MCF 10A (cell line): ENCODE results near the gene PDCD5. TPM values are rescaled to one million over a fixed set of nuclear protein-coding genes. Genes with fewer than 3 reads are reported as not detected.

Experiments
- BruUV-seq: library from RNA; stranded (reverse); fragments of 400-500 nt; replicated peaks from 2 replicates; lab custom pipeline; 2021; lab: Mats Ljungman, UMichigan
- CTCF ChIA-PET: fragments of 300-600 bp; sonication (Branson Sonifier 250); formaldehyde crosslinking; extraction: SDS; loops from one replicate; lab custom pipeline; 2021; ENCODE audit warnings: antibody characterized with exemption, inconsistent platforms; lab: Yijun Ruan, JAX
- POLR2A ChIA-PET: fragments of 300-600, 350-650 bp; sonication (Branson Sonifier 250); formaldehyde crosslinking; extraction: SDS; loops from one replicate; lab custom pipeline; 2020; ENCODE audit warnings: antibody characterized with exemption, inconsistent platforms; lab: Yijun Ruan, JAX
- DNase-seq: peaks from one replicate; pipeline ENCODE4 v3.0.0-alpha.2; 2018; ENCODE audit not compliant: unreplicated experiment
- H3K27ac Mint-ChIP-seq: one replicate; pipeline ENCODE4 v1.8.0; 2022; ENCODE audit warnings: mild to moderate bottlenecking, low read depth, mixed read lengths; ENCODE audit not compliant: unreplicated experiment
- H3K27me3 Mint-ChIP-seq: one replicate; pipeline ENCODE4 v1.8.0; 2022; ENCODE audit warnings: mixed read lengths; ENCODE audit not compliant: insufficient read depth, unreplicated experiment
- H3K36me3 Mint-ChIP-seq: one replicate; pipeline ENCODE4 v1.8.0; 2022; ENCODE audit warnings: mild to moderate bottlenecking, moderate library complexity, mixed read lengths; ENCODE audit not compliant: insufficient read depth, unreplicated experiment
- H3K4me1 Mint-ChIP-seq: one replicate; pipeline ENCODE4 v1.8.0; 2022; ENCODE audit warnings: mixed read lengths; ENCODE audit not compliant: insufficient read depth, unreplicated experiment
- H3K4me3 Mint-ChIP-seq: one replicate; pipeline ENCODE4 v1.8.0; 2022; ENCODE audit warnings: mild to moderate bottlenecking, moderate library complexity, mixed read lengths; ENCODE audit not compliant: unreplicated experiment
- H3K9me3 Mint-ChIP-seq: one replicate; pipeline ENCODE4 v1.8.0; 2022; ENCODE audit warnings: mixed read lengths; ENCODE audit not compliant: unreplicated experiment
- CTCF ChIP-seq: fragments of 200-600 bp; IDR thresholded peaks from one replicate; pipeline ENCODE4 v1.8.0; 2022; ENCODE audit warnings: antibody characterized with exemption, mild to moderate bottlenecking; ENCODE audit not compliant: unreplicated experiment
- intact Hi-C: fragments of 100-400 bp; cut with micrococcal nuclease; formaldehyde crosslinking; loops from 2 replicates; pipeline ENCODE4 v1.14.1; 2022
- total RNA-seq: library from RNA; stranded (reverse); gene quantifications from 2 replicates; pipeline ENCODE4 v1.2.3, GENCODE V29; 2022

Gene PDCD5
- total RNA-seq, 1 experiment from 2014 or later, result 261 TPM

GRCh38 chr19:32607479-32607878 is 26.5 kb downstream of the PDCD5 start:
- H3K4me3 Mint-ChIP-seq, result no peak overlapping the region
- CTCF ChIA-PET, result interaction anchor here (0.6 kb wide), 1 partner anchor 1033 kb away, joined by 3 read pairs; no protein-coding TSS in a partner anchor
- TF ChIP-seq CTCF, result no peak
- peaks cover 74% of the 10 kb centered on the region for H3K36me3 Mint-ChIP-seq
- no peak overlapping the region for H3K27ac Mint-ChIP-seq
- POLR2A ChIA-PET, result no interaction called here
- no peaks in the 10 kb centered on the region for H3K4me1 Mint-ChIP-seq
- no peaks in the 10 kb centered on the region for H3K27me3 Mint-ChIP-seq
- H3K9me3 Mint-ChIP-seq, result no peaks in the 10 kb centered on the region
- BruUV-seq, result no TSS peak
- DNase-seq, result no peak
- intact Hi-C loops, result no loop called here

- Mint-ChIP-seq H3K4me3 (no peak overlapping the region), H3K4me1 (no peaks in the 10 kb centered on the region), H3K27me3 (no peaks in the 10 kb centered on the region), H3K9me3 (no peaks in the 10 kb centered on the region), H3K27ac (no peak overlapping the region), H3K36me3 (peaks cover 69% of the 10 kb centered on the region)
- TF ChIP-seq CTCF, result no peak
- no peak for DNase-seq
- no TSS peak for BruUV-seq
- ChIA-PET POLR2A (no interaction called here), CTCF (interaction anchor here (1.3 kb wide), 1 partner anchor 11 kb away, joined by 7 read pairs; no protein-coding TSS in a partner anchor)
- intact Hi-C loops, result no loop called here
These were observed 30.2 kb downstream of the PDCD5 start for GRCh38 chr19:32611161-32611560.

GRCh38 chr19:32613008-32613407 is 32.0 kb downstream of the PDCD5 start:
- Mint-ChIP-seq H3K27ac (no peak overlapping the region), H3K4me1 (no peaks in the 10 kb centered on the region), H3K4me3 (no peak overlapping the region), H3K27me3 (no peaks in the 10 kb centered on the region), H3K9me3 (no peaks in the 10 kb centered on the region), H3K36me3 (peaks cover 63% of the 10 kb centered on the region)
- no peak for TF ChIP-seq CTCF
- ChIA-PET POLR2A (no interaction called here), CTCF (interaction anchor here (1.1 kb wide), 1 partner anchor 14 kb away, joined by 3 read pairs; no protein-coding TSS in a partner anchor)
- no peak for DNase-seq
- BruUV-seq, result no TSS peak
- intact Hi-C loops, result no loop called here

- Mint-ChIP-seq H3K9me3 (no peaks in the 10 kb centered on the region), H3K36me3 (peaks cover 67% of the 10 kb centered on the region), H3K4me1 (no peaks in the 10 kb centered on the region), H3K27ac (no peak overlapping the region), H3K4me3 (no peak overlapping the region), H3K27me3 (no peaks in the 10 kb centered on the region)
- POLR2A ChIA-PET, result interaction anchor here (0.6 kb wide), 1 partner anchor 15 kb away, joined by 3 read pairs; no protein-coding TSS in a partner anchor
- intact Hi-C loops, result no loop called here
- no peak for TF ChIP-seq CTCF
- DNase-seq, result no peak
- CTCF ChIA-PET, result interaction anchor here (0.9 to 1.0 kb wide), 2 partner anchors 15 to 16 kb away, joined by 3 to 4 read pairs; no protein-coding TSS in a partner anchor
- no TSS peak for BruUV-seq
These were observed 33.9 kb downstream of the PDCD5 start for GRCh38 chr19:32614916-32615315.
